Esophagus (tissue), 2 donors: Measurements from ENCODE around the gene PTPRM. TPM values are rescaled to one million over a fixed set of nuclear protein-coding genes. Genes with fewer than 3 reads are reported as not detected.

Experiments
- H3K27ac ChIP-seq, 2 donors: one replicate each; pipeline ENCODE4 v1.5.1; 2013; ENCODE audit warnings: low read depth in 2 of 2, mild to moderate bottlenecking in 2 of 2, inconsistent platforms in 1 of 2, low read length in 1 of 2, moderate library complexity in 1 of 2
- H3K27me3 ChIP-seq, 2 donors: one replicate each; pipeline ENCODE4 v1.6.1; 2013; ENCODE audit warnings: low read length in 2 of 2, control low read depth in 1 of 2, mild to moderate bottlenecking in 1 of 2; ENCODE audit not compliant: insufficient read depth in 2 of 2, control insufficient read depth in 1 of 2
- H3K36me3 ChIP-seq, 2 donors: one replicate each; pipeline ENCODE4 v1.6.1; 2013; ENCODE audit warnings: low read length in 1 of 2; ENCODE audit not compliant: control insufficient read depth in 2 of 2, insufficient read depth in 2 of 2
- H3K4me1 ChIP-seq, 2 donors: one replicate each; pipeline ENCODE4 v1.6.1; 2013; ENCODE audit warnings: low read length in 1 of 2; ENCODE audit not compliant: control insufficient read depth in 2 of 2, insufficient read depth in 2 of 2
- H3K4me3 ChIP-seq, 2 donors: one replicate each; pipeline ENCODE4 v1.5.1; 2013; ENCODE audit warnings: low read length in 2 of 2, mild to moderate bottlenecking in 2 of 2, low read depth in 1 of 2, moderate library complexity in 1 of 2
- H3K9me3 ChIP-seq, 2 donors: one replicate each; pipeline ENCODE4 v1.6.1; 2013; ENCODE audit warnings: mild to moderate bottlenecking in 2 of 2, low read depth in 1 of 2, low read length in 1 of 2, moderate library complexity in 1 of 2; ENCODE audit not compliant: control insufficient read depth in 2 of 2, insufficient read depth in 1 of 2
- WGBS, 2 donors: extraction: QIAGEN DNeasy Blood & Tissue Kit; methylation state at CpG; one replicate each; pipeline ENCODE4 v1.1.7; 2013; 5-methylcytosine and 5-hydroxymethylcytosine counted together
- polyA plus RNA-seq, 2 donors: library from polyadenylated mRNA; stranded (reverse); fragments of 200-250 nt; gene quantifications; one replicate each; pipeline ENCODE4 v1.2.3, GENCODE V29; 2013
- donor health status: healthy with polysubstance abuse.
- donor health status: Bipolar disorder and iron deficiency.

PTPRM gene
- polyA plus RNA-seq, 2 donors = 6.3 to 10.4 TPM

- Histone ChIP-seq H3K4me1 (no peaks in the 10 kb centered on the region), H3K4me3 (no peak overlapping the region), H3K27ac (no peak overlapping the region), H3K27me3 (no peaks in the 10 kb centered on the region), H3K9me3 (no peaks in the 10 kb centered on the region), H3K36me3 (no peaks in the 10 kb centered on the region)
These were observed 461.9 kb downstream of the PTPRM start for GRCh38 chr18:8029061-8029460.

- H3K27me3 ChIP-seq = no peaks in the 10 kb centered on the region
- H3K4me1 ChIP-seq = no peaks in the 10 kb centered on the region
- no peak overlapping the region for H3K27ac ChIP-seq
- WGBS, 2 donors = 97 to 98% methylated on average over 8 of the region's 8 CpGs
- H3K9me3 ChIP-seq = no peaks in the 10 kb centered on the region
- no peak overlapping the region for H3K4me3 ChIP-seq
- no peaks in the 10 kb centered on the region for H3K36me3 ChIP-seq
These were observed 462.6 kb downstream of the PTPRM start for GRCh38 chr18:8029731-8030130.

- Histone ChIP-seq H3K27me3 (no peaks in the 10 kb centered on the region), H3K36me3 (no peaks in the 10 kb centered on the region), H3K9me3 (no peaks in the 10 kb centered on the region), H3K4me3 (no peak overlapping the region), H3K4me1 (no peaks in the 10 kb centered on the region), H3K27ac (no peak overlapping the region)
- 93 to 94% methylated on average over 4 of the region's 4 CpGs for WGBS, 2 donors
These were observed 463.1 kb downstream of the PTPRM start for GRCh38 chr18:8030201-8030600.

- Histone ChIP-seq H3K27ac (no peak overlapping the region), H3K4me1 (no peaks in the 10 kb centered on the region)
- 78 to 86% methylated on average over 3 of the region's 3 CpGs for WGBS, 2 donors
These were observed 464.4 kb downstream of the PTPRM start for GRCh38 chr18:8031496-8031895.

GRCh38 chr18:8034674-8035073 is 467.6 kb downstream of the PTPRM start:
- no peaks in the 10 kb centered on the region for H3K36me3 ChIP-seq
- H3K27ac ChIP-seq = no peak overlapping the region
- H3K4me3 ChIP-seq = no peak overlapping the region
- H3K9me3 ChIP-seq = no peaks in the 10 kb centered on the region
- H3K4me1 ChIP-seq = no peaks in the 10 kb centered on the region
- WGBS, 2 donors = 91% methylated on average over 1 of the region's 1 CpG
- no peaks in the 10 kb centered on the region for H3K27me3 ChIP-seq

More at GRCh38 chr18:8031496-8031895, 464.4 kb downstream of the PTPRM start:
- H3K36me3 ChIP-seq = no peaks in the 10 kb centered on the region
- no peak overlapping the region for H3K4me3 ChIP-seq
- H3K27me3 ChIP-seq = no peaks in the 10 kb centered on the region
- no peaks in the 10 kb centered on the region for H3K9me3 ChIP-seq

- Histone ChIP-seq H3K27me3 (no peaks in the 10 kb centered on the region), H3K36me3 (no peaks in the 10 kb centered on the region), H3K4me1 (no peaks in the 10 kb centered on the region), H3K9me3 (no peaks in the 10 kb centered on the region), H3K4me3 (no peak overlapping the region), H3K27ac (no peak overlapping the region)
- WGBS, 2 donors = 60 to 94% methylated on average over 3 of the region's 3 CpGs
These were observed 469.4 kb downstream of the PTPRM start for GRCh38 chr18:8036551-8036950.

- no peaks in the 10 kb centered on the region for H3K36me3 ChIP-seq
- no peaks in the 10 kb centered on the region for H3K27me3 ChIP-seq
- H3K9me3 ChIP-seq = no peaks in the 10 kb centered on the region
- H3K4me3 ChIP-seq = no peak overlapping the region
- 36 to 39% methylated on average over 1 of the region's 1 CpG for WGBS, 2 donors
- H3K4me1 ChIP-seq = no peaks in the 10 kb centered on the region
- no peak overlapping the region for H3K27ac ChIP-seq
These were observed 470.2 kb downstream of the PTPRM start for GRCh38 chr18:8037296-8037695.

GRCh38 chr18:8040021-8040420 is 472.9 kb downstream of the PTPRM start:
- no peaks in the 10 kb centered on the region for H3K4me1 ChIP-seq
- H3K9me3 ChIP-seq = no peaks in the 10 kb centered on the region
- no peak overlapping the region for H3K4me3 ChIP-seq
- no peaks in the 10 kb centered on the region for H3K27me3 ChIP-seq
- no peaks in the 10 kb centered on the region for H3K36me3 ChIP-seq
- no peak overlapping the region for H3K27ac ChIP-seq

- H3K27me3 ChIP-seq = no peaks in the 10 kb centered on the region
- no peaks in the 10 kb centered on the region for H3K36me3 ChIP-seq
- no peaks in the 10 kb centered on the region for H3K9me3 ChIP-seq
- no peaks in the 10 kb centered on the region for H3K4me1 ChIP-seq
- 62 to 74% methylated on average over 1 of the region's 1 CpG for WGBS, 2 donors
- no peak overlapping the region for H3K27ac ChIP-seq
- no peak overlapping the region for H3K4me3 ChIP-seq
These were observed 474.5 kb downstream of the PTPRM start for GRCh38 chr18:8041526-8042111.

- 63 to 68% methylated on average over 4 of the region's 4 CpGs for WGBS, 2 donors
- H3K27ac ChIP-seq = no peak overlapping the region
- no peaks in the 10 kb centered on the region for H3K36me3 ChIP-seq
- H3K4me1 ChIP-seq = no peaks in the 10 kb centered on the region
- H3K9me3 ChIP-seq = no peaks in the 10 kb centered on the region
- no peak overlapping the region for H3K4me3 ChIP-seq
- no peaks in the 10 kb centered on the region for H3K27me3 ChIP-seq
These were observed 476.9 kb downstream of the PTPRM start for GRCh38 chr18:8044004-8044403.
